HepG2 (cell line): ENCODE data around the gene IDH3G. TPM values are rescaled to one million over a fixed set of nuclear protein-coding genes. Genes with fewer than 3 reads are reported as not detected.

Experiments
- ATAC-seq: fragments of 200-7000 bp; cut with Tn5 transposase; 3 replicates; pipeline ENCODE4 v1.9.1; 2020; ENCODE audit warnings: mild to moderate bottlenecking, moderate library complexity
- BruUV-seq: library from RNA; stranded (reverse); fragments of 400-500 nt; replicated peaks from 2 replicates; lab custom pipeline; 2021; lab: Mats Ljungman, UMichigan
- CTCF ChIA-PET: fragments of 300-600 bp; formaldehyde crosslinking; extraction: SDS; loops from one replicate; lab custom pipeline; 2021; ENCODE audit warnings: low total read pairs, inconsistent platforms, low intra/inter-chr PET ratio; lab: Yijun Ruan, JAX
- POLR2A ChIA-PET: fragments of 350-600 bp; sonication (Branson Sonifier 250); formaldehyde crosslinking; loops from one replicate; lab custom pipeline; 2020; ENCODE audit warnings: antibody characterized with exemption, inconsistent platforms; lab: Yijun Ruan, JAX
- DNase-seq: peaks from one replicate; pipeline ENCODE4 v3.0.0-alpha.2; 2015; ENCODE audit warnings: low spot score
- FAIRE-seq: peaks from 3 replicates; lab custom pipeline; 2011; peaks lifted over from hg19 to GRCh38; lab: Jason Lieb, UNC
- H2AFZ ChIP-seq: one replicate; pipeline ENCODE4 v1.6.1; 2011; ENCODE audit warnings: low read length, inconsistent platforms
- H3K27ac ChIP-seq: fragments of 300-600 bp; 3 replicates; pipeline ENCODE4 v1.8.0; 2011; ENCODE audit warnings: mixed run types, mild to moderate bottlenecking, mixed read lengths, low read length, inconsistent platforms; ENCODE audit not compliant: insufficient read depth; ENCODE audit errors: extremely low read length
- H3K27me3 ChIP-seq, 2 experiments: fragments of 200-600 bp in 1 of 2; 2 replicates in 1 of 2; 3 replicates in 1 of 2; pipeline versions ENCODE4 v1.6.0 to v1.8.0; 2011; ENCODE audit warnings: low read length in 2 of 2, mild to moderate bottlenecking in 2 of 2, moderate library complexity in 2 of 2, inconsistent platforms in 1 of 2; ENCODE audit not compliant: insufficient read depth in 2 of 2, control insufficient read depth in 1 of 2
- H3K36me3 ChIP-seq, 2 experiments: fragments of 200-600 bp in 1 of 2; replicated peaks in 1 of 2; 2 replicates in 1 of 2; 3 replicates in 1 of 2; pipeline versions ENCODE4 v1.5.1 to v1.8.0; 2011; ENCODE audit warnings: low read length in 2 of 2, inconsistent platforms in 1 of 2; ENCODE audit not compliant: insufficient read depth in 2 of 2, control insufficient read depth in 1 of 2
- H3K4me1 ChIP-seq: 2 replicates; pipeline ENCODE4 v1.5.1; 2012; ENCODE audit warnings: low read length, inconsistent platforms; ENCODE audit not compliant: insufficient read depth
- H3K4me2 ChIP-seq: 2 replicates; pipeline ENCODE4 v1.6.0; 2011; ENCODE audit warnings: low read depth, low read length, inconsistent platforms
- H3K4me3 ChIP-seq, 3 experiments: fragments of 200-600 bp in 1 of 3; sonication (generic), shearing (Covaris generic) in 1 of 3; replicated peaks in 1 of 3; 2 replicates each; pipeline ENCODE4 v1.5.1; 2011 to 2016; ENCODE audit warnings: low read length in 3 of 3, inconsistent platforms in 2 of 3, low read depth in 2 of 3, mild to moderate bottlenecking in 2 of 3, control low read depth in 1 of 3, mixed read lengths in 1 of 3; ENCODE audit not compliant: insufficient read depth in 1 of 3
- H3K79me2 ChIP-seq: one replicate; pipeline ENCODE4 v1.6.1; 2011; ENCODE audit warnings: low read length, inconsistent platforms; ENCODE audit not compliant: insufficient read depth
- H3K9ac ChIP-seq: 2 replicates; pipeline ENCODE4 v1.6.0; 2011; ENCODE audit warnings: mild to moderate bottlenecking, low read depth, low read length, inconsistent platforms; ENCODE audit not compliant: insufficient read depth
- H3K9me3 ChIP-seq: 2 replicates; pipeline ENCODE4 v1.5.1; 2012; ENCODE audit warnings: mild to moderate bottlenecking, low read length
- H4K20me1 ChIP-seq: 2 replicates; pipeline ENCODE4 v1.6.0; 2011; ENCODE audit warnings: inconsistent platforms, mild to moderate bottlenecking, low read length, moderate library complexity; ENCODE audit not compliant: insufficient read depth
- AGO1 ChIP-seq: fragments of 200-400 bp; formaldehyde crosslinking; IDR thresholded peaks from 2 replicates; pipeline ENCODE4 v1.6.1; 2017; ENCODE audit warnings: mild to moderate bottlenecking, low read depth, low read length, moderate library complexity; ENCODE audit not compliant: poor library complexity, severe bottlenecking
- CBFB ChIP-seq: sonication (generic); formaldehyde crosslinking; IDR thresholded peaks from 2 replicates; pipeline ENCODE4 v1.4.0; 2020; ENCODE audit warnings: missing genetic modification reagents
- CEBPZ ChIP-seq: IDR thresholded peaks from 2 replicates; pipeline ENCODE4 v1.6.1; 2012; ENCODE audit warnings: low read length, improper control_type of control experiment
- KLF13 ChIP-seq: sonication (generic); formaldehyde crosslinking; IDR thresholded peaks from 2 replicates; pipeline ENCODE4 v1.4.0; 2020; ENCODE audit warnings: mild to moderate bottlenecking, missing genetic modification reagents
- NONO ChIP-seq, 2 experiments: fragments of 450-650 bp in 1 of 2; sonication (generic) in 1 of 2; formaldehyde crosslinking in 1 of 2; IDR thresholded peaks in 1 of 2; conservative IDR thresholded peaks in 1 of 2; 2 replicates each; pipeline versions ENCODE4 v1.6.1 to v1.8.0; 2017 to 2022; ENCODE audit warnings: mild to moderate bottlenecking in 1 of 2, missing genetic modification reagents in 1 of 2, moderate library complexity in 1 of 2
- PCBP2 ChIP-seq: fragments of 200-400 bp; formaldehyde crosslinking; optimal IDR thresholded peaks from 2 replicates; pipeline ENCODE3; 2018; ENCODE audit warnings: low read length, low read depth; ENCODE audit not compliant: poor library complexity, severe bottlenecking
- TRIM22 ChIP-seq: fragments of 450-650 bp; IDR thresholded peaks from 2 replicates; pipeline ENCODE4 v1.6.1; 2017
- ZNF101 ChIP-seq: sonication (generic); formaldehyde crosslinking; IDR thresholded peaks from 2 replicates; pipeline ENCODE4 v1.4.0; 2020; ENCODE audit warnings: mild to moderate bottlenecking, low read depth, missing genetic modification reagents, borderline replicate concordance
- ZNF235 ChIP-seq: sonication (generic); formaldehyde crosslinking; IDR thresholded peaks from 2 replicates; pipeline ENCODE4 v1.8.1; 2023; ENCODE audit warnings: mild to moderate bottlenecking, missing genetic modification reagents, borderline replicate concordance
- ZNF644 ChIP-seq: IDR thresholded peaks from 2 replicates; pipeline ENCODE4 v1.6.1; 2016; ENCODE audit warnings: low read depth
- ZNF775 ChIP-seq: sonication (generic); formaldehyde crosslinking; IDR thresholded peaks from 2 replicates; pipeline ENCODE4 v1.4.0; 2020; ENCODE audit warnings: missing genetic modification reagents, mild to moderate bottlenecking, moderate library complexity, borderline replicate concordance
- WGBS: methylation state at CpG from one replicate; pipeline ENCODE4 v1.1.6; 2017; ENCODE audit warnings: low lambda C conversion rate; 5-methylcytosine and 5-hydroxymethylcytosine counted together
- in situ Hi-C: cut with HindIII; loops from 2 replicates; pipeline ENCODE4 v1.10.0; 2017; ENCODE audit warnings: low pct_unique_long_range_greater_than_20kb; ENCODE audit not compliant: extremely low pct_ligation_motif_present
- intact Hi-C: fragments of 100-400 bp; cut with micrococcal nuclease; formaldehyde crosslinking; loops from one replicate; pipeline ENCODE4 v1.10.0; 2022; ENCODE audit not compliant: unreplicated experiment
- polyA plus RNA-seq, 8 experiments: library from polyadenylated mRNA; depleted of rRNA in 3 of 8; stranded (reverse) in 7 of 8; unstranded in 1 of 8; fragments of >200 nt; fragmentation: Illumina TruSeq in 4 of 8; extraction: Trizol in 4 of 8; gene quantifications; 2 replicates each; pipeline versions ENCODE4 v1.2.1 to v1.2.3, GENCODE V29; 2011 to 2016; ENCODE audit warnings: low read depth in 4 of 8, missing spikeins in 1 of 8, mixed read lengths in 1 of 8; ENCODE audit not compliant: insufficient read depth in 1 of 8
- total RNA-seq, 5 experiments: library from RNA; depleted of rRNA; stranded (reverse); fragments of >200 nt; fragmentation: Illumina TruSeq; extraction: Trizol; gene quantifications; 2 replicates each; pipeline ENCODE4 v1.2.3, GENCODE V29; 2016; ENCODE audit warnings: low read depth in 1 of 5
- TF ChIP-seq, protein P1 (sequence below): IDR thresholded peaks from 2 replicates; pipeline ENCODE4 v1.6.1; 2016; ENCODE audit warnings: missing compliant biosample characterization, missing genetic modification reagents, borderline replicate concordance

IDH3G gene
- total and polyA plus RNA-seq, 2 of the 13 experiments (the other 11 are each of a cell fraction or from before 2014, with no cell fraction given) = 18.7 to 35.5 TPM

- TF ChIP-seq TRIM22 (no peak), AGO1 (no peak), ZNF775 (CRISPR knock-in tag) (no peak), PCBP2 (no peak), CBFB (CRISPR knock-in tag) (no peak), ZNF235 (no peak)
These were observed 1.8 kb downstream of the IDH3G start (continued) for GRCh38 chrX:153792368-153792767.

- no peaks in the 10 kb centered on the region for H4K20me1 ChIP-seq
- no peak overlapping the region for H3K9ac ChIP-seq
- no peak for TF ChIP-seq NONO (IDR thresholded peaks at IDR 0.05)
- TF ChIP-seq NONO (CRISPR knock-in tag; conservative IDR thresholded peaks at IDR 0.05) = no peak
- no peak for TF ChIP-seq CEBPZ
- TF ChIP-seq, protein P1, sequence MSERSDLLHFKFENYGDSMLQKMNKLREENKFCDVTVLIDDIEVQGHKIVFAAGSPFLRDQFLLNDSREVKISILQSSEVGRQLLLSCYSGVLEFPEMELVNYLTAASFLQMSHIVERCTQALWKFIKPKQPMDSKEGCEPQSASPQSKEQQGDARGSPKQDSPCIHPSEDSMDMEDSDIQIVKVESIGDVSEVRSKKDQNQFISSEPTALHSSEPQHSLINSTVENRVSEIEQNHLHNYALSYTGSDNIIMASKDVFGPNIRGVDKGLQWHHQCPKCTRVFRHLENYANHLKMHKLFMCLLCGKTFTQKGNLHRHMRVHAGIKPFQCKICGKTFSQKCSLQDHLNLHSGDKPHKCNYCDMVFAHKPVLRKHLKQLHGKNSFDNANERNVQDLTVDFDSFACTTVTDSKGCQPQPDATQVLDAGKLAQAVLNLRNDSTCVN = no peak
- no peak for TF ChIP-seq ZNF101 (CRISPR knock-in tag)
- no peak for TF ChIP-seq KLF13 (CRISPR knock-in tag)
- no peak for TF ChIP-seq ZNF644 (CRISPR knock-in tag)
- POLR2A ChIA-PET = interaction anchor here (1.5 kb wide), 1 partner anchor 9 kb away, joined by 4 read pairs; no protein-coding TSS in a partner anchor
- H3K4me1 ChIP-seq = peaks cover 23% of the 10 kb centered on the region
- peaks cover 0 to 3% of the 10 kb centered on the region in 2 experiments; a peak in 2 of 5 replicates for H3K36me3 ChIP-seq
- H2AFZ ChIP-seq = no peak overlapping the region
- no peak overlapping the region for H3K4me2 ChIP-seq
- H3K27me3 ChIP-seq = no peaks in the 10 kb centered on the region; a peak in 1 of 5 replicates
- CTCF ChIA-PET = no interaction called here
- DNase-seq (no peak), ATAC-seq (no peak), FAIRE-seq (no peak)
- no peak overlapping the region for H3K27ac ChIP-seq
- peaks cover 22% of the 10 kb centered on the region for H3K79me2 ChIP-seq
- no TSS peak for BruUV-seq
- no peak overlapping the region for H3K4me3 ChIP-seq
- H3K9me3 ChIP-seq = no peaks in the 10 kb centered on the region
- in situ Hi-C loops = no loop called here
- intact Hi-C loops = no loop called here
- 96% methylated on average over 9 of the region's 17 CpGs for WGBS
These were observed 2.9 kb downstream of the IDH3G start for GRCh38 chrX:153791104-153791852.
